Fibroblast of villous mesenchyme (primary cell): ENCODE data around the gene LTB4R2. TPM values are rescaled to one million over a fixed set of nuclear protein-coding genes. Genes with fewer than 3 reads are reported as not detected.
"Not testable (repeated sequence)": the region's sequence is repeated elsewhere in the genome, so short reads cannot be mapped to it uniquely, and the experiment has no call there.

ENCODE experiments used
- DNase-seq: peaks from one replicate; pipeline ENCODE4 v3.0.0-alpha.2; 2010; ENCODE audit warnings: low read depth
- H3K4me3 ChIP-seq: 2 replicates; pipeline ENCODE4 v1.5.1; 2011; ENCODE audit warnings: low read depth, mild to moderate bottlenecking, low read length
- CTCF ChIP-seq: IDR thresholded peaks from 2 replicates; pipeline ENCODE4 v1.5.1; 2012; ENCODE audit warnings: low read depth, mild to moderate bottlenecking, low read length; ENCODE audit not compliant: insufficient read depth
- total RNA-seq: library from RNA; depleted of rRNA; stranded (reverse); fragments of >200 nt; gene quantifications from 2 replicates; pipeline ENCODE4 v1.2.3, GENCODE V29; 2012

LTB4R2 gene
- total RNA-seq, 1 donor, result 3.9 TPM

- H3K4me3 ChIP-seq, result no peak overlapping the region
- no peak for DNase-seq
- TF ChIP-seq CTCF, result no peak
Observed at GRCh38 chr14:24322672-24323071, 12.7 kb downstream of the LTB4R2 start.

- no peak for TF ChIP-seq CTCF
- DNase-seq, result no peak
- no peak overlapping the region for H3K4me3 ChIP-seq
Observed at GRCh38 chr14:24323341-24323740, 13.4 kb downstream of the LTB4R2 start.

- TF ChIP-seq CTCF, result no peak
- H3K4me3 ChIP-seq, result no peak overlapping the region
- DNase-seq, result no peak
Observed at GRCh38 chr14:24324024-24324423, 14.1 kb downstream of the LTB4R2 start.

- no peak for DNase-seq
- no peak overlapping the region for H3K4me3 ChIP-seq
- no peak for TF ChIP-seq CTCF
Observed at GRCh38 chr14:24325041-24325530, 15.1 kb downstream of the LTB4R2 start.

- TF ChIP-seq CTCF, result no peak
- H3K4me3 ChIP-seq, result no peak overlapping the region
- DNase-seq, result no peak
Observed at GRCh38 chr14:24325963-24326362, 16.0 kb downstream of the LTB4R2 start.

- H3K4me3 ChIP-seq, result no peak overlapping the region
- DNase-seq, result no peak
- no peak for TF ChIP-seq CTCF
Observed at GRCh38 chr14:24327303-24327702, 17.4 kb downstream of the LTB4R2 start.

- not testable (repeated sequence) for DNase-seq, H3K4me3 ChIP-seq
- peak; percentile 42 for TF ChIP-seq CTCF
Observed at GRCh38 chr14:24327914-24328313, 18.0 kb downstream of the LTB4R2 start.
